SK-N-SH treated with all-trans-retinoic acid at 6 μM for 48 hours (cell line): ENCODE measurements around the gene TNFRSF12A.
"Not testable (repeated sequence)": the region's sequence is repeated elsewhere in the genome, so short reads cannot be mapped to it uniquely, and the experiment has no call there.

Experiments used
- BACH2 ChIP-seq: fragments of 250-450 bp; sonication (Bioruptor Pico); IDR thresholded peaks from 2 replicates; pipeline ENCODE4 v1.9.0; 2021; ENCODE audit warnings: mild to moderate bottlenecking, borderline replicate concordance
- CREB5 ChIP-seq: fragments of 250-450 bp; sonication (Bioruptor Pico); IDR thresholded peaks from 2 replicates; pipeline ENCODE4 v1.5.1; 2020; ENCODE audit warnings: low read depth, mild to moderate bottlenecking, moderate library complexity
- CSDC2 ChIP-seq: fragments of 250-450 bp; sonication (Bioruptor Pico); IDR thresholded peaks from 2 replicates; pipeline ENCODE4 v1.5.0; 2020; ENCODE audit warnings: mild to moderate bottlenecking, moderate library complexity
- CSRNP3 ChIP-seq: fragments of 250-450 bp; sonication (Bioruptor Pico); IDR thresholded peaks from 2 replicates; pipeline ENCODE4 v1.5.1; 2021; ENCODE audit warnings: mild to moderate bottlenecking, moderate library complexity
- ESRRG ChIP-seq: fragments of 250-450 bp; sonication (Bioruptor Pico); IDR thresholded peaks from 2 replicates; pipeline ENCODE4 v1.6.1; 2021; ENCODE audit warnings: mild to moderate bottlenecking
- GLIS3 ChIP-seq: fragments of 250-450 bp; sonication (Bioruptor Pico); IDR thresholded peaks from 2 replicates; pipeline ENCODE4 v1.5.0; 2020; ENCODE audit warnings: mild to moderate bottlenecking, moderate library complexity
- ISL1 ChIP-seq: fragments of 250-450 bp; sonication (Bioruptor Pico); IDR thresholded peaks from 2 replicates; pipeline ENCODE4 v2.1.2; 2022; ENCODE audit warnings: mild to moderate bottlenecking, moderate library complexity
- OSR1 ChIP-seq: fragments of 250-450 bp; sonication (Bioruptor Pico); IDR thresholded peaks from 2 replicates; pipeline ENCODE4 v1.8.0; 2022; ENCODE audit warnings: moderate library complexity, mild to moderate bottlenecking, inconsistent platforms
- PATZ1 ChIP-seq: fragments of 250-450 bp; sonication (Bioruptor Pico); IDR thresholded peaks from 2 replicates; pipeline ENCODE4 v1.8.0; 2020; ENCODE audit warnings: mild to moderate bottlenecking, moderate library complexity, borderline replicate concordance
- RARB ChIP-seq: fragments of 250-450 bp; sonication (Bioruptor Pico); IDR thresholded peaks from 2 replicates; pipeline ENCODE4 v1.8.0; 2021; ENCODE audit warnings: mild to moderate bottlenecking, moderate library complexity
- TOX ChIP-seq: fragments of 250-450 bp; sonication (Bioruptor Pico); IDR thresholded peaks from 2 replicates; pipeline ENCODE4 v1.8.0; 2021; ENCODE audit warnings: mild to moderate bottlenecking, moderate library complexity, borderline replicate concordance
- ZFP30 ChIP-seq: fragments of 450-650 bp; formaldehyde crosslinking; IDR thresholded peaks from 2 replicates; pipeline ENCODE4 v1.5.0; 2022; ENCODE audit warnings: mild to moderate bottlenecking, moderate library complexity
- ZNF565 ChIP-seq: fragments of 450-650 bp; formaldehyde crosslinking; conservative IDR thresholded peaks from 2 replicates; pipeline ENCODE4 v1.5.0; 2020; ENCODE audit warnings: low read depth, mild to moderate bottlenecking, moderate library complexity
- TF ChIP-seq, protein P1 (sequence below): fragments of 250-450 bp; sonication (Bioruptor Pico); IDR thresholded peaks from 2 replicates; pipeline ENCODE4 v1.8.0; 2021; ENCODE audit warnings: low read depth, mild to moderate bottlenecking, moderate library complexity, borderline replicate concordance

- TF ChIP-seq RARB (CRISPR knock-in tag); CSDC2 (CRISPR knock-in tag); CREB5 (CRISPR knock-in tag); BACH2; ZFP30 (CRISPR knock-in tag); ESRRG (CRISPR knock-in tag); ISL1 (CRISPR knock-in tag); CSRNP3 (CRISPR knock-in tag); GLIS3; PATZ1 (CRISPR knock-in tag); OSR1 (CRISPR knock-in tag); ZNF565 (CRISPR knock-in tag); TOX (CRISPR knock-in tag): not testable (repeated sequence)
- TF ChIP-seq, protein P1, sequence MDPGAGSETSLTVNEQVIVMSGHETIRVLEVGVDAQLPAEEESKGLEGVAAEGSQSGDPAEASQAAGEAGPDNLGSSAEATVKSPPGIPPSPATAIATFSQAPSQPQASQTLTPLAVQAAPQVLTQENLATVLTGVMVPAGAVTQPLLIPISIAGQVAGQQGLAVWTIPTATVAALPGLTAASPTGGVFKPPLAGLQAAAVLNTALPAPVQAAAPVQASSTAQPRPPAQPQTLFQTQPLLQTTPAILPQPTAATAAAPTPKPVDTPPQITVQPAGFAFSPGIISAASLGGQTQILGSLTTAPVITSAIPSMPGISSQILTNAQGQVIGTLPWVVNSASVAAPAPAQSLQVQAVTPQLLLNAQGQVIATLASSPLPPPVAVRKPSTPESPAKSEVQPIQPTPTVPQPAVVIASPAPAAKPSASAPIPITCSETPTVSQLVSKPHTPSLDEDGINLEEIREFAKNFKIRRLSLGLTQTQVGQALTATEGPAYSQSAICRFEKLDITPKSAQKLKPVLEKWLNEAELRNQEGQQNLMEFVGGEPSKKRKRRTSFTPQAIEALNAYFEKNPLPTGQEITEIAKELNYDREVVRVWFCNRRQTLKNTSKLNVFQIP = not testable (repeated sequence)
These were observed 35.6 kb downstream of the TNFRSF12A start for GRCh38 chr16:3055734-3056115.
